H1 (cell line): ENCODE data around the gene REEP2. TPM values are rescaled to one million over a fixed set of nuclear protein-coding genes. Genes with fewer than 3 reads are reported as not detected.

Experiments
- CHD2 ChIP-seq: IDR thresholded peaks from 2 replicates; pipeline ENCODE4 v1.6.1; 2012; ENCODE audit warnings: low read length, improper control_type of control experiment
- CREB1 ChIP-seq: IDR thresholded peaks from 2 replicates; pipeline ENCODE4 v1.6.1; 2012; ENCODE audit warnings: inconsistent platforms
- EGR1 ChIP-seq: IDR thresholded peaks from 2 replicates; pipeline ENCODE4 v1.6.1; 2011; ENCODE audit warnings: low read depth, low read length, borderline replicate concordance
- EZH2 ChIP-seq: fragments of 200-600 bp; sonication (generic); IDR thresholded peaks from 2 replicates; pipeline ENCODE4 v1.7.1; 2012; ENCODE audit warnings: low read depth, mild to moderate bottlenecking, moderate library complexity, low read length, inconsistent platforms; ENCODE audit not compliant: severe bottlenecking
- GTF2F1 ChIP-seq: IDR thresholded peaks from 2 replicates; pipeline ENCODE4 v1.6.1; 2012; ENCODE audit warnings: low read depth, low read length, improper control_type of control experiment, borderline replicate concordance
- JUND ChIP-seq: IDR thresholded peaks from 2 replicates; pipeline ENCODE4 v1.6.1; 2011; ENCODE audit warnings: mild to moderate bottlenecking, improper control_type of control experiment, low read length
- MAFK ChIP-seq: IDR thresholded peaks from 2 replicates; pipeline ENCODE4 v1.6.1; 2012; ENCODE audit warnings: low read depth, mild to moderate bottlenecking, improper control_type of control experiment, low read length
- NRF1 ChIP-seq: IDR thresholded peaks from 2 replicates; pipeline ENCODE4 v1.6.1; 2011; ENCODE audit warnings: mild to moderate bottlenecking, low read depth, low read length, improper control_type of control experiment
- PHF8 ChIP-seq: fragments of 200-600 bp; sonication (generic); conservative IDR thresholded peaks from 2 replicates; pipeline ENCODE4 v1.7.1; 2012; ENCODE audit warnings: low read depth, mild to moderate bottlenecking, inconsistent platforms, low read length, moderate library complexity
- POLR2AphosphoS5 ChIP-seq: IDR thresholded peaks from 2 replicates; pipeline ENCODE4 v1.6.1; 2011; ENCODE audit warnings: low read depth, low read length
- RBBP5 ChIP-seq: IDR thresholded peaks from 2 replicates; pipeline ENCODE4 v1.7.1; 2012; ENCODE audit warnings: low read depth, mild to moderate bottlenecking, inconsistent platforms, low read length, moderate library complexity, borderline replicate concordance
- SIN3A ChIP-seq, 2 experiments: IDR thresholded peaks in 1 of 2; conservative IDR thresholded peaks in 1 of 2; 2 replicates each; pipeline ENCODE4 v1.6.1; 2011 to 2012; ENCODE audit warnings: low read length in 2 of 2, improper control_type of control experiment in 1 of 2, low read depth in 1 of 2, mild to moderate bottlenecking in 1 of 2
- SIRT6 ChIP-seq: IDR thresholded peaks from one replicate; pipeline ENCODE4 v1.7.1; 2012; ENCODE audit warnings: low read length, inconsistent platforms
- SRF ChIP-seq: IDR thresholded peaks from 2 replicates; pipeline ENCODE4 v1.6.1; 2011; ENCODE audit warnings: mild to moderate bottlenecking, low read depth, low read length, moderate library complexity
- TAF7 ChIP-seq: optimal IDR thresholded peaks from 2 replicates; pipeline ENCODE3; 2011; ENCODE audit warnings: low read depth, mild to moderate bottlenecking, inconsistent platforms, low read length, moderate library complexity, borderline replicate concordance
- YY1 ChIP-seq: IDR thresholded peaks from 2 replicates; pipeline ENCODE4 v1.6.1; 2011; ENCODE audit warnings: low read depth, mild to moderate bottlenecking, low read length
- polyA plus RNA-seq, 7 experiments: library from polyadenylated mRNA; depleted of rRNA in 3 of 7; stranded (reverse) in 5 of 7; unstranded in 2 of 7; fragments of >200 nt in 5 of 7; fragments of 200-250 nt in 2 of 7; gene quantifications; 1 replicate in 5 of 7; 2 replicates in 1 of 7; 4 replicates in 1 of 7; pipeline versions ENCODE4 v1.2.1 to v1.2.3, GENCODE V29; 2011 to 2013; ENCODE audit warnings: missing spikeins in 2 of 7, mixed read lengths in 2 of 7
- total RNA-seq: library from RNA; stranded (reverse); fragmentation: NEBNext Ultra II Directional; extraction: Animal tissue kit (Norgen Biotek cat#: 25700); gene quantifications from 2 replicates; pipeline ENCODE4 v1.2.1, GENCODE V29; 2021
- TF ChIP-seq, protein P1 (sequence below): IDR thresholded peaks from 2 replicates; pipeline ENCODE4 v1.6.1; 2012; ENCODE audit warnings: low read length, inconsistent platforms
- TF ChIP-seq, protein P2 (sequence below): IDR thresholded peaks from 2 replicates; pipeline ENCODE4 v1.6.1; 2011; ENCODE audit warnings: low read length, improper control_type of control experiment
- TF ChIP-seq, protein P3 (sequence below): IDR thresholded peaks from 2 replicates; pipeline ENCODE4 v1.6.1; 2012; ENCODE audit warnings: inconsistent platforms

The REEP2 gene
- total and polyA plus RNA-seq, 2 of the 8 experiments (the other 6 are each of a cell fraction or from before 2014, with no cell fraction given) = 26.5 to 40.2 TPM

DNA sequence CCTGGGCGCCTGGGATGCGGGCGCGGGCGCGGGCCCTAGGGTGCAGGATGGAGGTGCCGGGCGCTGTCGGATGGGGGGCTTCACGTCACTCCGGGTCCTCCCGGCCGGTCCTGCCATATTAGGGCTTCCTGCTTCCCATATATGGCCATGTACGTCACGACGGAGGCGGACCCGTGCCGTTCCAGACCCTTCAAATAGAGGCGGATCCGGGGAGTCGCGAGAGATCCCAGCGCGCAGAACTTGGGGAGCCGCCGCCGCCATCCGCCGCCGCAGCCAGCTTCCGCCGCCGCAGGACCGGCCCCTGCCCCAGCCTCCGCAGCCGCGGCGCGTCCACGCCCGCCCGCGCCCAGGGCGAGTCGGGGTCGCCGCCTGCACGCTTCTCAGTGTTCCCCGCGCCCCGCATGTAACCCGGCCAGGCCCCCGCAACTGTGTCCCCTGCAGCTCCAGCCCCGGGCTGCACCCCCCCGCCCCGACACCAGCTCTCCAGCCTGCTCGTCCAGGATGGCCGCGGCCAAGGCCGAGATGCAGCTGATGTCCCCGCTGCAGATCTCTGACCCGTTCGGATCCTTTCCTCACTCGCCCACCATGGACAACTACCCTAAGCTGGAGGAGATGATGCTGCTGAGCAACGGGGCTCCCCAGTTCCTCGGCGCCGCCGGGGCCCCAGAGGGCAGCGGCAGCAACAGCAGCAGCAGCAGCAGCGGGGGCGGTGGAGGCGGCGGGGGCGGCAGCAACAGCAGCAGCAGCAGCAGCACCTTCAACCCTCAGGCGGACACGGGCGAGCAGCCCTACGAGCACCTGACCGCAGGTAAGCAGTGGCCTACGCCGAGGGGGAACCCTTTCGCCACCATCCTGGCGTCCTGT lies 26.6 kb downstream of the REEP2 start, which contains the start of gene EGR1 (continued):
- TF ChIP-seq, protein P1, sequence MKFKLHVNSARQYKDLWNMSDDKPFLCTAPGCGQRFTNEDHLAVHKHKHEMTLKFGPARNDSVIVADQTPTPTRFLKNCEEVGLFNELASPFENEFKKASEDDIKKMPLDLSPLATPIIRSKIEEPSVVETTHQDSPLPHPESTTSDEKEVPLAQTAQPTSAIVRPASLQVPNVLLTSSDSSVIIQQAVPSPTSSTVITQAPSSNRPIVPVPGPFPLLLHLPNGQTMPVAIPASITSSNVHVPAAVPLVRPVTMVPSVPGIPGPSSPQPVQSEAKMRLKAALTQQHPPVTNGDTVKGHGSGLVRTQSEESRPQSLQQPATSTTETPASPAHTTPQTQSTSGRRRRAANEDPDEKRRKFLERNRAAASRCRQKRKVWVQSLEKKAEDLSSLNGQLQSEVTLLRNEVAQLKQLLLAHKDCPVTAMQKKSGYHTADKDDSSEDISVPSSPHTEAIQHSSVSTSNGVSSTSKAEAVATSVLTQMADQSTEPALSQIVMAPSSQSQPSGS = no peak; the same call in 1 of the 2 replicates
- TF ChIP-seq PHF8 (peak; percentile 52; the same call in 1 of the 2 replicates), NRF1 (peak; percentile 13; the same call in 1 of the 2 replicates), SRF (peak; percentile 98), SIRT6 (peak; percentile 85), TAF7 (peak; percentile 99), GTF2F1 (peak; percentile 99), JUND (no peak), EGR1 (0 out of 2 replicates have a peak, but pooled peaks have one; percentile 60), EZH2 (no peak), MAFK (no peak), POLR2AphosphoS5 (peak; percentile 99), SIN3A (conservative IDR thresholded peaks at IDR 0.05 in 1 of 2, IDR thresholded peaks at IDR 0.05 in 1 of 2; ENCODE audit: low read depth in 1 of 2, low read length in 2 of 2) (0 out of 4 replicates have a peak, but pooled peaks of 1 of the 2 experiments have one; percentile 50), CREB1 (peak; percentile 78), RBBP5 (peak; percentile 64; the same call in 1 of the 2 replicates), YY1 (no peak), CHD2 (no peak)
- TF ChIP-seq, protein P2, sequence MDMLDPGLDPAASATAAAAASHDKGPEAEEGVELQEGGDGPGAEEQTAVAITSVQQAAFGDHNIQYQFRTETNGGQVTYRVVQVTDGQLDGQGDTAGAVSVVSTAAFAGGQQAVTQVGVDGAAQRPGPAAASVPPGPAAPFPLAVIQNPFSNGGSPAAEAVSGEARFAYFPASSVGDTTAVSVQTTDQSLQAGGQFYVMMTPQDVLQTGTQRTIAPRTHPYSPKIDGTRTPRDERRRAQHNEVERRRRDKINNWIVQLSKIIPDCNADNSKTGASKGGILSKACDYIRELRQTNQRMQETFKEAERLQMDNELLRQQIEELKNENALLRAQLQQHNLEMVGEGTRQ = peak; percentile 63; the same call in 1 of the 2 replicates
- TF ChIP-seq, protein P3, sequence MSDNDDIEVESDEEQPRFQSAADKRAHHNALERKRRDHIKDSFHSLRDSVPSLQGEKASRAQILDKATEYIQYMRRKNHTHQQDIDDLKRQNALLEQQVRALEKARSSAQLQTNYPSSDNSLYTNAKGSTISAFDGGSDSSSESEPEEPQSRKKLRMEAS = no peak
